A673 (cell line): ENCODE data around the gene DHRS12. TPM values are rescaled to one million over a fixed set of nuclear protein-coding genes. Genes with fewer than 3 reads are reported as not detected.

ENCODE experiments used
- BruUV-seq: library from RNA; stranded (reverse); fragments of 400-500 nt; replicated peaks from 2 replicates; lab custom pipeline; 2021; lab: Mats Ljungman, UMichigan
- CTCF ChIA-PET: fragments of 300-600 bp; sonication (Branson Sonifier 250); formaldehyde crosslinking; loops from one replicate; lab custom pipeline; 2022; ENCODE audit warnings: antibody characterized with exemption; lab: Charles Lee
- POLR2A ChIA-PET: fragments of 300-600 bp; sonication (Branson Sonifier 250); formaldehyde crosslinking; loops from one replicate; lab custom pipeline; 2022; ENCODE audit warnings: antibody characterized with exemption; ENCODE audit not compliant: low non-redundant PET; lab: Charles Lee
- DNase-seq: peaks from one replicate; pipeline ENCODE4 v3.0.0-alpha.2; 2015; ENCODE audit warnings: low spot score
- H3K27ac ChIP-seq: fragments of 200-600 bp; sonication (generic); 2 replicates; pipeline ENCODE4 v1.5.1; 2016; ENCODE audit warnings: mixed run types, low read depth, mild to moderate bottlenecking, mixed read lengths, antibody characterized with exemption, low read length; ENCODE audit not compliant: poor library complexity, severe bottlenecking
- H3K27me3 ChIP-seq: fragments of 200-600 bp; sonication (generic); replicated peaks from 2 replicates; pipeline ENCODE4 v1.6.1; 2017; ENCODE audit warnings: mixed run types, low read depth, mild to moderate bottlenecking, mixed read lengths, antibody characterized with exemption, low read length; ENCODE audit not compliant: insufficient read depth, poor library complexity
- H3K36me3 ChIP-seq: fragments of 200-600 bp; sonication (generic); 2 replicates; pipeline ENCODE4 v1.6.1; 2016; ENCODE audit warnings: mixed run types, mild to moderate bottlenecking, mixed read lengths, antibody characterized with exemption, low read length; ENCODE audit not compliant: insufficient read depth, poor library complexity, severe bottlenecking
- H3K4me1 ChIP-seq: fragments of 200-600 bp; sonication (generic); 2 replicates; pipeline ENCODE4 v1.6.1; 2017; ENCODE audit warnings: mixed run types, mild to moderate bottlenecking, mixed read lengths, antibody characterized with exemption, low read length; ENCODE audit not compliant: insufficient read depth, poor library complexity, severe bottlenecking
- H3K4me3 ChIP-seq: fragments of 200-600 bp; sonication (generic); 2 replicates; pipeline ENCODE4 v1.5.1; 2016; ENCODE audit warnings: low read depth, mixed run types, mild to moderate bottlenecking, mixed read lengths, low read length; ENCODE audit not compliant: poor library complexity, severe bottlenecking
- H3K9me3 ChIP-seq: fragments of 200-600 bp; sonication (generic); 2 replicates; pipeline ENCODE4 v1.6.1; 2016; ENCODE audit warnings: mixed run types, low read depth, mild to moderate bottlenecking, mixed read lengths, antibody characterized with exemption, low read length; ENCODE audit not compliant: poor library complexity, severe bottlenecking
- CTCF ChIP-seq: fragments of 300-800, 200-600 bp; sonication (generic); conservative IDR thresholded peaks from 2 replicates; pipeline ENCODE4 v1.5.1; 2017; ENCODE audit warnings: low read depth, mild to moderate bottlenecking, antibody characterized with exemption, low read length, moderate library complexity, mixed read lengths
- EZH2 ChIP-seq: fragments of 200-600 bp; sonication (generic); IDR thresholded peaks from 2 replicates; pipeline ENCODE4 v1.6.1; 2017; ENCODE audit warnings: borderline replicate concordance, low read depth, mild to moderate bottlenecking, mixed read lengths, antibody characterized with exemption, low read length; ENCODE audit not compliant: poor library complexity, severe bottlenecking
- intact Hi-C: fragments of 100-400 bp; cut with micrococcal nuclease; formaldehyde crosslinking; loops from one replicate; pipeline ENCODE4 v1.10.0; 2022; ENCODE audit not compliant: unreplicated experiment
- total RNA-seq: library from RNA; stranded (reverse); gene quantifications from 2 replicates; pipeline ENCODE4 v1.2.3, GENCODE V29; 2021

The DHRS12 gene
- total RNA-seq, 1 experiment from 2014 or later = 2.8 TPM

- peaks cover 8% of the 10 kb centered on the region for H3K4me1 ChIP-seq
- TF ChIP-seq CTCF (no peak), EZH2 (no peak)
- DNase-seq = no peak
- intact Hi-C loops = loop anchor here (10.0 kb wide), 1 partner anchor 664 kb away; no protein-coding TSS in a partner anchor
- no peak overlapping the region for H3K27ac ChIP-seq
- CTCF ChIA-PET = no interaction called here
- no TSS peak for BruUV-seq
- no peaks in the 10 kb centered on the region for H3K27me3 ChIP-seq
- POLR2A ChIA-PET = no interaction called here
- H3K36me3 ChIP-seq = no peaks in the 10 kb centered on the region
- no peak overlapping the region for H3K4me3 ChIP-seq
- H3K9me3 ChIP-seq = no peaks in the 10 kb centered on the region
These were observed 4.8 kb upstream of the DHRS12 start for GRCh38 chr13:51808811-51809210.

GRCh38 chr13:51807041-51807440, 3.1 kb upstream of the DHRS12 start:
- ChIA-PET CTCF (no interaction called here), POLR2A (no interaction called here)
- peaks cover 21% of the 10 kb centered on the region for H3K4me1 ChIP-seq
- no TSS peak for BruUV-seq
- intact Hi-C loops = loop anchor here (10.0 kb wide), 1 partner anchor 662 kb away; no protein-coding TSS in a partner anchor
- no peaks in the 10 kb centered on the region for H3K27me3 ChIP-seq
- no peak for TF ChIP-seq CTCF
- no peak for TF ChIP-seq EZH2
- no peaks in the 10 kb centered on the region for H3K9me3 ChIP-seq
- DNase-seq = no peak
- H3K36me3 ChIP-seq = no peaks in the 10 kb centered on the region
- no peak overlapping the region for H3K27ac ChIP-seq
- no peak overlapping the region for H3K4me3 ChIP-seq

- Histone ChIP-seq H3K9me3 (no peaks in the 10 kb centered on the region), H3K27me3 (no peaks in the 10 kb centered on the region), H3K36me3 (no peaks in the 10 kb centered on the region), H3K4me1 (peaks cover 21% of the 10 kb centered on the region), H3K4me3 (no peak overlapping the region), H3K27ac (no peak overlapping the region)
- ChIA-PET CTCF (no interaction called here), POLR2A (no interaction called here)
- no TSS peak for BruUV-seq
- no peak for TF ChIP-seq EZH2
- TF ChIP-seq CTCF = no peak
- intact Hi-C loops = loop anchor here (10.0 kb wide), 1 partner anchor 662 kb away; no protein-coding TSS in a partner anchor
- DNase-seq = peak; percentile 33
These were observed 2.6 kb upstream of the DHRS12 start for GRCh38 chr13:51806566-51806965.
